GM21723 (cell line): ENCODE measurements around the gene ROR2.

Experiments used
- ATAC-seq: cut with Tn5 transposase; IDR thresholded peaks from one replicate; pipeline ENCODE4 v1.9.1; 2021; ENCODE audit warnings: mild to moderate bottlenecking, moderate library complexity; ENCODE audit not compliant: unreplicated experiment

ROR2 gene

GRCh38 chr9:91782708-91783214 lies 167.3 kb downstream of the ROR2 start:
- no peak for ATAC-seq

- ATAC-seq: no peak
These were observed 168.1 kb downstream of the ROR2 start for GRCh38 chr9:91781906-91782305.

- ATAC-seq: no peak
These were observed 168.9 kb downstream of the ROR2 start for GRCh38 chr9:91781116-91781515.

- ATAC-seq: no peak
These were observed 172.0 kb downstream of the ROR2 start for GRCh38 chr9:91778031-91778430.

GRCh38 chr9:91777292-91777830 lies 172.7 kb downstream of the ROR2 start:
- ATAC-seq: no peak

GRCh38 chr9:91776409-91777291 lies 173.4 kb downstream of the ROR2 start:
- ATAC-seq: no peak

GRCh38 chr9:91775708-91776028 lies 174.4 kb downstream of the ROR2 start:
- ATAC-seq: no peak

- no peak for ATAC-seq
These were observed 174.9 kb downstream of the ROR2 start for GRCh38 chr9:91775011-91775707.

- ATAC-seq: no peak
These were observed 176.9 kb downstream of the ROR2 start for GRCh38 chr9:91773156-91773555.

GRCh38 chr9:91771864-91772263 lies 178.2 kb downstream of the ROR2 start:
- no peak for ATAC-seq

- ATAC-seq: no peak
These were observed 179.0 kb downstream of the ROR2 start for GRCh38 chr9:91771027-91771426.

GRCh38 chr9:91770229-91770628 lies 179.8 kb downstream of the ROR2 start:
- ATAC-seq: no peak

GRCh38 chr9:91768977-91769916 lies 180.8 kb downstream of the ROR2 start:
- no peak for ATAC-seq

- ATAC-seq: no peak
These were observed 181.5 kb downstream of the ROR2 start for GRCh38 chr9:91768507-91768906.

- ATAC-seq: no peak
These were observed 183.5 kb downstream of the ROR2 start for GRCh38 chr9:91766315-91767069.

GRCh38 chr9:91765296-91765695 lies 184.7 kb downstream of the ROR2 start:
- ATAC-seq: no peak

- no peak for ATAC-seq
These were observed 185.4 kb downstream of the ROR2 start for GRCh38 chr9:91764661-91765060.

GRCh38 chr9:91761362-91761761 lies 188.7 kb downstream of the ROR2 start:
- no peak for ATAC-seq

GRCh38 chr9:91760906-91761305 lies 189.1 kb downstream of the ROR2 start:
- ATAC-seq: no peak

- ATAC-seq: no peak
These were observed 191.5 kb downstream of the ROR2 start for GRCh38 chr9:91758491-91758981.
